NCI-H2227 treated with DMSO at 0.1 percent for 48 hours (cell line): ENCODE measurements around the gene KCNMB1.

ENCODE experiments used
- DNase-seq: peaks from one replicate; lab custom pipeline; 2025; lab: John Stamatoyannopoulos, UW

KCNMB1 gene, protein sequence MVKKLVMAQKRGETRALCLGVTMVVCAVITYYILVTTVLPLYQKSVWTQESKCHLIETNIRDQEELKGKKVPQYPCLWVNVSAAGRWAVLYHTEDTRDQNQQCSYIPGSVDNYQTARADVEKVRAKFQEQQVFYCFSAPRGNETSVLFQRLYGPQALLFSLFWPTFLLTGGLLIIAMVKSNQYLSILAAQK

GRCh38 chr5:170388818-170389549 lies at the start of gene KCNMB1:
TSS of gene KCNMB1 (minus strand) at chr5:170389367. CDS start at chr5:170385447, 3,920 bp downstream.
- no peak for DNase-seq

DNA sequence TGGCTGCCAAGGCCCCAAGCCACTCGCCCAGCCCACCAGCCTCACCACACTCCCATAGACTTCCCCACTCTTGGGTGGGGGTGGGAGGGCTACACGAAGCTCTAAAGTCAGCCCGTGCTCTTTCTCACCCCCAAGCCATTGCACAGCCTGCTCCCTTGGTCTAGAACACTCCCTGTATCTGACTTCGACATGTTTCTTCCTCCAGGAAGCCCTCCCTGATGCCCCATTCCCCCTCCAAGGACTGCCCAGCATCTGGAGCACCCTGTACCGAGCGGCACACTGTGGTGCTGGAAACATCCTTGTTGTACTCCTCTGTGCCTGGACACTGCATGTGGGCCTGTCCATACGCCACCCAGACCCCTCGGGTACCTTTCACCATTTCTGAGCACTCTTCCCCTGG lies 49.4 kb upstream of the KCNMB1 start:
- DNase-seq, result no peak

DNA sequence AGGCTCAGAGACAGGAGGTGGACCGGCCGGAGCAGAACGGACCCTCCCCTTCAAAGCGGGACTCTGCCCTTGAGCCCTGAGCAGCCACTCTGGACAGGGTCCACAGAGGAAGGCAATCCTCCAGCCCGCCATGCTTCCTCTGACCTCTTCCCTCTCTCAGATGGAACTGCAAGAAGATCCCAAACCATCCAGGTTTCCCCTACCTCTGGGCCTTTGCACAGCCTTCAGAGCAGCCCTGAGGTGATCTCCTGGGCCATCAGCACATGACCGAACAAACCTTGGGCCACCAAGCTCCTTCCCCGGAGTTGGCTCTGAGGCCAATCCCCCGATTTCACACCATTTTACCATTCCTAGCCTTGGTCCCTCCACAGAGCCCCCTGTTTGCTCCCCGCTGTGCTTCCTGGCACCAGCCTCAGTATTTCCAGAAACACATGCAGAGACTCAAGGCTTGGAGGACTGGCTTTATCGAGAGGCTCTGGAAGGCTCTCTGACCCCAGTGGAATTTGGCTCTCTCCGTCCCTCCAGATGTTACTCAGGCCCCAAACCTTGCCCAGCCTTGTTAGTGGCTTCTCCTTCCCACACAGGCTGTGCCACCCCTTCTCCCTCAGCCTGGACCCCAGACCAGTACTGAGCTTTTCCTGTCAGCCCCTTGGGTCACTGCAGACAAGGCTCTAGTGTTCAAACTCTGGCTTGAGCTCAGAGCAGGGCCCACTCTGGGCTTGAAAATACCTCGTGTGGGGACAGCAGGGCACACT lies 48.6 kb upstream of the KCNMB1 start:
- no peak for DNase-seq

DNA sequence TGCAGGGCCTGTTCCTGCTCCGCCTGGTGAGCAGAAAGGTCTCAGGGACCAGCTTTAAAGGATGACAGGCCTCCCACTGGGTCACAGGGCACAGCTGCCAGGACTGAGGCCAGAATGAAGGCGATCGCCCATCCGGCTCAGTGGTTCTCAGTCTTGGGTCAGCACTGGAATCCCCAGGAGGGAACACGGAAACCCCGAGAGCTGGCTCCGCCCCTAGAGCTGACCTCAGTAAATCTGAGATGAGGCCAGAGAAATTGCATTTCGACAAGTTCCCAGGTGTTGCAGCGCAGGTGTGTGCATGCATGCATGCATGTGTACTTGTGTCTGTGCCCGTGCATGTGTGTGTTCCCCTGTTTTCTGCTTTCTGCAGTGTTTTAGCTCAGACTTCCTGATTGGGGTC lies 47.2 kb upstream of the KCNMB1 start:
- no peak for DNase-seq

DNA sequence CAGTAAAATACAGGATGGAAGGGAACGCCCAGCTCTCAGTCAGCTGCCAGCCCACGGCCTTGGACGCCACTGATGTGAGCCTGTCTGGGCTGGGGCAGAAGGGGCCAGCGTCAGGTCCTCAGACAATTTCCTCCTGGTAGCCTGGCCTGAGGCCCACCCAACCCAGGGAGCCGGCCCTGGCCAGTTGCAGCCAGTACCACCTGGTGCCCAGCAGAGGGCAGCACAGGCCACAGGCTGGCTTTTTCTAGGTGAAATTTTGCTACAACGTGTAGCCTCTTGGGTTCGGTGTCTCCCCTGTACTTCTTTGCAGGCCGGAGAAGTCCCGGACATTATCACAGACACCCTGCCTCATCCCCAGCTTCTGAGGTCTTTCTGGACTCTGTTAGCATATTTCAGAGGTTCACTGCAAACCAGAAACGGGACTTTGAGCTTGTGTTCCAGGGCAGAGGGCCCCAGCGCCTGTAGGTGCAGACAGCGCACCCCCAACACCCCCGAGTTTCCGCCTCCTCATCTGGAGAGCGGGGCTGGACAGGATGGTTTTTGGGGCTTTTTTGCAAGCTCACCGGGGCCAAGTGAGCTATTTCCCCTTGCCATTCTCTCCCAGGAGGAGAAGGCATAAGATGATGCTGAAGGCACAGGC lies 45.9 kb upstream of the KCNMB1 start:
- peak; percentile 42 for DNase-seq

DNA sequence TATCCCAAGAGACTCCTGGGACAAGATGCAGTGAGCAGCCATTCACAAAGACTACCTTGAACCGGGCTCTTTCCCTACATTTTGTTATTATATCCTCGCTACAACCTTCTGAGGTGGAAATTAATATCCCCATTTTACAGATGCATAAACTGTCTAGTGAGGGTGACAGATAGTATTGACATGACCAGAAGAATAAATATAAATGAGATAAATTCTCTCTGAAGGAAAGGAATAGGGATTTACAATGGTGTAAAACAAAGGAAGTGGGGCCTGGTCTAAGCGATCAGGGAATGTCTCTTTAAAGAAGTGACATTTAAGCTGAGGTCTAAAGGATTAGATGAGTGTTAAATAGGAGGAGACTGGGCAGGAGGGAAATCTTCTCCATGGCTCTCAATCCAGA lies 43.5 kb upstream of the KCNMB1 start:
- no peak for DNase-seq

GRCh38 chr5:170431571-170431970 lies 42.4 kb upstream of the KCNMB1 start:
- DNase-seq, result no peak

DNA sequence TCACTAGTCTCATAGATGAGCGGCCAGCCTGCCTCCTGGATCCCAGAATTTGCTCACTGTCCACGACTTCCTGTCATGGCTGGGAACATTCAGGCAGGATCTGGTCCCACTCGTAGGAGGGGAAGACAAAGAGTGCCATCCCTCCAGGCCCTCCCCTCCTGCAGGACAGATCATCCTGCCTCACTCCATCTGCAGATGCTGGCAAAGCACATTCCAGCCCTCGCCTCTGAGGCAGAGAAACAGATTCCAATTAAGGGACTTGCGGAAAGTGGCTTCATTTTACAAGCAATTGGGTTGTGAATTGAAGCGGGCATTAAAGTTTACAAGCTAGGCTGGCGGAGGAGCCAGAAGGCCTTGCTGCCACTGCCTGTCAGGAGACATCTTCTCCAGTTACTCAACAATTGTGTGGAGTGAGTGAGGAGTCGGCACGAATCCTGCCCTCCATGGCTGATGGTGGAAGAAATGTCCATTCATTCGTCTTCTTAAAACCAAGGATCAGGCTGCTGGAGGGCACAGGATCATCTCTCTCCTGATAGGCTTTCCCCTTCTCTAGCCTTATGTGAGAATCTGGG lies 41.8 kb upstream of the KCNMB1 start:
- no peak for DNase-seq

DNA sequence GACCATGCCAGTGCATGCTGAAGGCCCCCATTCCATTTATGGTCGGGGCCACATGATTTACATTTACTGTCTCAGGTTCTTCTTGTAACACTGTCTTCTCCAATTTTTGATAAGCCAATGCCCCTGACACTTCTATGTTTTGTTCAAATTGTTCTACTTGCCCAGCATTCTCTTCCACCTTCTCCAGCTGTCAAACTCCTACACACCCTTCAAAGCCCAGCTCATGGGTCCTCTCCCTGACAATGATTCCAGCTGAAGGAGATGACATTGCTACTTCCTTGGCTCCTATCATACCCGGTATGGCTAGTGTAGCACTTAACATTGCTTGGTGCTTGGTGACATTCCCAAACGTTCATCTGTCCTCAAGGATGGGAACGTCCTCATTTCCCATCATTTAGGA lies 41.1 kb upstream of the KCNMB1 start:
- no peak for DNase-seq

DNA sequence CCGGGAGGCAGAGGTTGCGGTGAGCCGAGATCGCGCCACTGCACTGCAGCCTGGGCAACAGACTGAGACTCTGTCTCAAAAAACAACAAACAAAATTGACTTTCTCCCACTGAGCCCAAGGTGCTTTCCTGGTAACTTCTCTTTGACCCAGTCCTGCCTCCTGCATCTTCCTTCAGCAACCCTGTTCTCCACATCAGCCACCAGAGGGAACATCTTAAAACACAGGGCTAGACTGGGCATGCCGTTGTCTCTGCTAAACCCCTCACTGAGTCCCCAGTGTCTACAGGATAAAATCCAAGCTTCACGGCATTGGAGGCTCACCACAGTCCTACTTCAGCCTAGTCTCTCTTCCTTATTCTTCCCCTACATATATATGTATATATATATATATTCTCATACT lies 39.8 kb upstream of the KCNMB1 start:
- no peak for DNase-seq

GRCh38 chr5:170427672-170428236 lies 38.6 kb upstream of the KCNMB1 start:
- DNase-seq, result peak; percentile 18

DNA sequence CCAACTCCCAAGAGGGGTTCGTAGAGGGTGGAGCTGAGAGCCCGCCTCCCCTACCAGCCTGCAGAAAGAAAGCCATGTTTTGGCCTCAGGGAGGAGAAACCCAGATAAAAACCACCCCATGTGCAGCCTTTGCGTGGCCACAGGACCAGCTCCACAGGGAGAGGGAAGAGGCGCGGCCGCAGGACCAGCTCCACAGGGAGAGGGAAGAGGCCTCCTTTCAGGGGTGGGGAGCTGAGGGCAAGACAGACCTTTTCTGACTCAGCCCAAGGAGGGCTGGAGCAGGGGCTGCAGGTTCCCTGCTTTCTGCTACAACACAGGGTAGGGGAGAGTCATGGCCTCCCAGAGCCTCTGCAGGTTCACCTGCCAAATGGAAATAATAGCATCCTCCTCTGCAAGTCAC lies 37.6 kb upstream of the KCNMB1 start:
- DNase-seq, result no peak

GRCh38 chr5:170426149-170426767 lies 37.1 kb upstream of the KCNMB1 start:
- no peak for DNase-seq

- DNase-seq, result no peak
Measured at GRCh38 chr5:170425731-170426130, 36.6 kb upstream of the KCNMB1 start.

DNA sequence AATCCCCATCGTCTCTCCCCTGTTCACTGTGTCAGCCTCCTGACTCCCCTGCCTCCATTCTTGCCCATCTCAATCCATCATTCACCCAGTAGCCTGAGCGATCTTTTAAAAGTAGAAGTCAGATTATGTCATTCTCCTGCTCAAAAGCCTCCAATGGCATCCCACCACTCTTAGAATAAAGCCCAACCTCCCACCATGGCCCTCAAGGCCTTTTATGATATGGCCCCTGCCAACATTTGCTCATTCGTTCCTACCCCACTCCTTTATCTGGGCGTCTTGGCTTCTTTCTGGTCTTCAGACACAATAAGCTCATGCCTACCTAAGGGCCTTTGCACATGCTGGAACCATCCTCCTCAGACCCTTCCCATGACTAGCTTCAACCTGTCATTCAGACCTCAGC lies 35.5 kb upstream of the KCNMB1 start:
- no peak for DNase-seq

- DNase-seq, result no peak
Measured at GRCh38 chr5:170423692-170424091, 34.5 kb upstream of the KCNMB1 start.

DNA sequence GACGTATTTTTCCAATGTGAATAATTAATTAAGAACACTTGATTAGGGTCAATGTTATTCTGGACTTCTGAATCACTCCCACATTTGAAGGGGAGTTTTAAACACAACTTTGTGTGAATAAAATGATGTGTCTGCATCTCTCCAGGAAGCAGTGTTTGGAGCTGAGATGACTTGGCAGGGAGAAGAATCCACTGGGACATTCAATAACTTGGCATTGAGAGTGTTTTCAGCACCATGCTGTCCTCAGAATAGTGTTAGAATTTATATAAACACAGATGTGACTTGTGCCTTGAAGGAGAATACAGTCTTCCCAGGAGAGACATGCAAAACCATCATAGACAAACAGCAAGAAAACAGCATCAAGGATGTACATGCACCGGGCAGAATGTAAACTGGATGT lies 32.7 kb upstream of the KCNMB1 start:
- no peak for DNase-seq

- DNase-seq, result peak; percentile 40
Measured at GRCh38 chr5:170420806-170421412, 31.7 kb upstream of the KCNMB1 start.

DNA sequence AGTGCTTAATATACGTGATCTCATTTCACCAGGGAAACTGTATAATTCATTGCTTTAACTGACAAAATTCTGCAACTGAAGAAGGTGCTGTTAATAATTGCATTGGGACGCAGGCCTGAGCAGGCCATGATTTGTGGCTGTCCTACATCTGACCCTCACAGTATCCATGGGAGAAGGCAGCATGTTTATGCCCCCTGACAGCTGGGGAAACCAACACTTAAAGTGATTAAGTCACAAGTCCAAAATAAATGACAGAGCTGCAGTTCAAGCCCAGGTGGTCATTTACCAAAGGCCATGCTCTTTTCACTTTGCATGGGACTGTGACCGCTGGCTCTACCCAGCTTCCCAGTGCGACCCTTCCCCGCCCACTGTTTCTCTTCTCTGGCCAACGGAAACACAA lies 30.5 kb upstream of the KCNMB1 start:
- DNase-seq, result no peak

- DNase-seq, result no peak
Measured at GRCh38 chr5:170418736-170419135, 29.6 kb upstream of the KCNMB1 start.

DNA sequence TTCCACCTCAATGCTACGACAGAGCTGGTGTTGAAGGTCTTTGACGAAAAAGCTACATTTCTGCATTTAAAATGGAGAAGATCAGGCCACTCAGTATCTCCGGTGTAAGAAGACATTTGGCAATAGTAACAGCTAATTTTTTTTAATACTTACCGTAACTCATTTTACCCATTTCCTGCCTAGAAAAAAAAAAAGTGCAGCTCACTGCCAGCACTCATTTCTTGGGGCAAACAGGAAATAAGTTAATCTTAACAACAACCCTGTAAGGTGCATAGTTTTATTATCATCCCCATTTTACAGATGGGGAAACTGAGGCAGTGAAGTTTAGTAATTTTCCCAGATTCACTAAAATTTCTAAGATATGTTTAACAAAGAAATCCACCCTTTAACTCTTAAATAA lies 27.4 kb upstream of the KCNMB1 start:
- no peak for DNase-seq
